NOMO-1 (cell line): ENCODE results near the gene FAM3C.
A peak's percentile ranks its signal among the peaks of the same experiment; 100 is the strongest.

Experiments
- DNase-seq, 2 experiments: peaks; one replicate each; lab custom pipeline; 2025; ENCODE audit not compliant: unreplicated experiment in 2 of 2; lab: John Stamatoyannopoulos, UW

Gene FAM3C

GRCh38 chr7:121383235-121383910 lies 12.7 kb downstream of the FAM3C start:
- DNase-seq = no peak

- DNase-seq = no peak
Observed at GRCh38 chr7:121382473-121382872, 13.6 kb downstream of the FAM3C start.

GRCh38 chr7:121379930-121380329 lies 16.2 kb downstream of the FAM3C start:
- no peak for DNase-seq

GRCh38 chr7:121376979-121377378 lies 19.1 kb downstream of the FAM3C start:
- no peak for DNase-seq

GRCh38 chr7:121373177-121373576 lies 22.9 kb downstream of the FAM3C start:
- no peak for DNase-seq

- DNase-seq = no peak
Observed at GRCh38 chr7:121372376-121373010, 23.6 kb downstream of the FAM3C start.

GRCh38 chr7:121371883-121372282 lies 24.2 kb downstream of the FAM3C start:
- DNase-seq = no peak

GRCh38 chr7:121371367-121371766 lies 24.7 kb downstream of the FAM3C start:
- no peak for DNase-seq

- DNase-seq = no peak
Observed at GRCh38 chr7:121369462-121369861, 26.6 kb downstream of the FAM3C start.

- DNase-seq = peak in 1 of 2 experiments; percentile 2
Observed at GRCh38 chr7:121366852-121367431, 29.2 kb downstream of the FAM3C start.

GRCh38 chr7:121360564-121360963 lies 35.5 kb downstream of the FAM3C start:
- DNase-seq = no peak

- no peak for DNase-seq
Observed at GRCh38 chr7:121355574-121355973, 40.5 kb downstream of the FAM3C start.

- DNase-seq = no peak
Observed at GRCh38 chr7:121352323-121352722, 43.8 kb downstream of the FAM3C start.

GRCh38 chr7:121351682-121352081 lies 44.4 kb downstream of the FAM3C start:
- no peak for DNase-seq

- no peak for DNase-seq
Observed at GRCh38 chr7:121344497-121344896, 51.6 kb downstream of the FAM3C start.

- no peak for DNase-seq
Observed at GRCh38 chr7:121344093-121344492, 52.0 kb downstream of the FAM3C start.

GRCh38 chr7:121343302-121343701 lies 52.8 kb downstream of the FAM3C start:
- DNase-seq = no peak

GRCh38 chr7:121342631-121343030 lies 53.5 kb downstream of the FAM3C start:
- no peak for DNase-seq

- DNase-seq = no peak
Observed at GRCh38 chr7:121341933-121342332, 54.2 kb downstream of the FAM3C start.

GRCh38 chr7:121339082-121339481 lies 57.0 kb downstream of the FAM3C start:
- DNase-seq = no peak

- no peak for DNase-seq
Observed at GRCh38 chr7:121337398-121337797, 58.7 kb downstream of the FAM3C start.

- DNase-seq = no peak
Observed at GRCh38 chr7:121336579-121336978, 59.5 kb downstream of the FAM3C start.
